ENCODE measurements around the gene TENM3.

Gene TENM3

GRCh38 chr4:182741054-182741453 lies 497.9 kb downstream of the TENM3 start:
- TF ChIP-seq CTCF (IDR thresholded peaks at IDR 0.05; ENCODE audit: insufficient read depth, low read length, poor library complexity, severe bottlenecking) (no peak), EZH2phosphoT487 (conservative IDR thresholded peaks at IDR 0.05; ENCODE audit: low read length) (no peak)
- Histone ChIP-seq H4K20me1 (ENCODE audit: low read depth, low read length) (no peaks in the 10 kb centered on the region), H2AFZ (ENCODE audit: low read depth, low read length, severe bottlenecking) (no peak overlapping the region), H3F3A (ENCODE audit: insufficient read depth) (no peaks in the 10 kb centered on the region), H3K36me3 (ENCODE audit: low read length) (no peaks in the 10 kb centered on the region), H3K4me2 (ENCODE audit: low read depth, low read length, poor library complexity, severe bottlenecking) (no peak overlapping the region), H3K27me3 (ENCODE audit: low read length) (no peaks in the 10 kb centered on the region), H3K4me3 (ENCODE audit: insufficient read depth, low read length, poor library complexity, severe bottlenecking) (no peak overlapping the region), H3K9ac (ENCODE audit: low read length) (no peak overlapping the region), H3K27ac (ENCODE audit: low read depth, low read length) (no peak overlapping the region), H3K9me3 (ENCODE audit: insufficient read depth, low read length) (peaks cover 3% of the 10 kb centered on the region; the same call in 1 of the 2 replicates), H3K79me2 (ENCODE audit: insufficient read depth, low read length) (no peaks in the 10 kb centered on the region), H3K9me2 (replicated peaks; ENCODE audit: insufficient read depth, low read length) (no peaks in the 10 kb centered on the region)

- no peaks in the 10 kb centered on the region for H3K9me2 ChIP-seq (replicated peaks; ENCODE audit: insufficient read depth, low read length)
- H3K4me2 ChIP-seq (ENCODE audit: low read depth, low read length, poor library complexity, severe bottlenecking), result no peak overlapping the region
- no peak overlapping the region for H2AFZ ChIP-seq (ENCODE audit: low read depth, low read length, severe bottlenecking)
- peaks cover 7% of the 10 kb centered on the region; the same call in 1 of the 2 replicates for H3K9me3 ChIP-seq (ENCODE audit: insufficient read depth, low read length)
- H3K27me3 ChIP-seq (ENCODE audit: low read length), result no peaks in the 10 kb centered on the region
- no peaks in the 10 kb centered on the region for H3K79me2 ChIP-seq (ENCODE audit: insufficient read depth, low read length)
- H3K9ac ChIP-seq (ENCODE audit: low read length), result no peak overlapping the region
- H3K4me3 ChIP-seq (ENCODE audit: insufficient read depth, low read length, poor library complexity, severe bottlenecking), result no peak overlapping the region
- no peaks in the 10 kb centered on the region for H4K20me1 ChIP-seq (ENCODE audit: low read depth, low read length)
- TF ChIP-seq CTCF (IDR thresholded peaks at IDR 0.05; ENCODE audit: insufficient read depth, low read length, poor library complexity, severe bottlenecking) (no peak), EZH2phosphoT487 (conservative IDR thresholded peaks at IDR 0.05; ENCODE audit: low read length) (no peak)
- no peaks in the 10 kb centered on the region for H3K36me3 ChIP-seq (ENCODE audit: low read length)
- H3F3A ChIP-seq (ENCODE audit: insufficient read depth), result no peaks in the 10 kb centered on the region
- H3K27ac ChIP-seq (ENCODE audit: low read depth, low read length), result no peak overlapping the region
Measured at GRCh38 chr4:182741914-182742313, 498.7 kb downstream of the TENM3 start.

GRCh38 chr4:182743815-182744214 lies 500.6 kb downstream of the TENM3 start:
- Histone ChIP-seq H2AFZ (ENCODE audit: low read depth, low read length, severe bottlenecking) (no peak overlapping the region), H3K36me3 (ENCODE audit: low read length) (no peaks in the 10 kb centered on the region), H3F3A (ENCODE audit: insufficient read depth) (no peaks in the 10 kb centered on the region), H4K20me1 (ENCODE audit: low read depth, low read length) (no peaks in the 10 kb centered on the region), H3K27ac (ENCODE audit: low read depth, low read length) (no peak overlapping the region), H3K9me2 (replicated peaks; ENCODE audit: insufficient read depth, low read length) (no peaks in the 10 kb centered on the region), H3K9me3 (ENCODE audit: insufficient read depth, low read length) (peaks cover 7% of the 10 kb centered on the region; the same call in 1 of the 2 replicates), H3K4me2 (ENCODE audit: low read depth, low read length, poor library complexity, severe bottlenecking) (no peak overlapping the region), H3K4me3 (ENCODE audit: insufficient read depth, low read length, poor library complexity, severe bottlenecking) (no peak overlapping the region), H3K79me2 (ENCODE audit: insufficient read depth, low read length) (no peaks in the 10 kb centered on the region), H3K27me3 (ENCODE audit: low read length) (no peaks in the 10 kb centered on the region), H3K9ac (ENCODE audit: low read length) (no peak overlapping the region)
- TF ChIP-seq EZH2phosphoT487 (conservative IDR thresholded peaks at IDR 0.05; ENCODE audit: low read length), result no peak
- no peak for TF ChIP-seq CTCF (IDR thresholded peaks at IDR 0.05; ENCODE audit: insufficient read depth, low read length, poor library complexity, severe bottlenecking)
